GM18519 (cell line): ENCODE measurements around the gene FBXO5.

Source experiments
- ATAC-seq: cut with Tn5 transposase; IDR thresholded peaks from one replicate; pipeline ENCODE4 v1.9.1; 2021; ENCODE audit warnings: mild to moderate bottlenecking, moderate library complexity; ENCODE audit not compliant: unreplicated experiment, low FRiP score

FBXO5 gene

GRCh38 chr6:152952866-152953509 is 29.9 kb downstream of the FBXO5 start:
- no peak for ATAC-seq

- no peak for ATAC-seq
Measured at GRCh38 chr6:152952045-152952444, 30.8 kb downstream of the FBXO5 start.

DNA sequence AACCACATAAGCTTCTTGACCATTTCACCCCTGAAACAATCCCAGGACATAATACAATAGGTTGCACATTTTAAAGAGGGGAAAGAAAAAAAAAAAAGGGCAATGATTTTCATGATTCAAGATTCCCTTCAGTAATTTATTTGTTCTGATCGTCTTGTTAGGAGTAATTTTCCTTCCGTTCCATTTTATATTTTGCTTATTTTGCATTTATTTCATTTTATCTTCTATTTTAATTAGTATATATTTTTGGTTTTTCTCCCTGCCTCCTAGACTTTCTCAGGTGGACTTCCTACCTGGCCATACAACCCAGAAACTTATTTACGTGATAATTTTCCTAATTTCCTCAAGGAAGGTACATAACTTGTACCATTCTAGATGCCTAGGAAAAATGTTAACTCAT is 32.6 kb downstream of the FBXO5 start:
- no peak for ATAC-seq

GRCh38 chr6:152948150-152948768 is 34.6 kb downstream of the FBXO5 start:
- ATAC-seq: peak; percentile 79

GRCh38 chr6:152946995-152947394 is 35.8 kb downstream of the FBXO5 start:
- ATAC-seq: no peak

GRCh38 chr6:152946484-152946883 is 36.4 kb downstream of the FBXO5 start:
- ATAC-seq: no peak

GRCh38 chr6:152943260-152943897 is 39.5 kb downstream of the FBXO5 start:
- ATAC-seq: no peak

DNA sequence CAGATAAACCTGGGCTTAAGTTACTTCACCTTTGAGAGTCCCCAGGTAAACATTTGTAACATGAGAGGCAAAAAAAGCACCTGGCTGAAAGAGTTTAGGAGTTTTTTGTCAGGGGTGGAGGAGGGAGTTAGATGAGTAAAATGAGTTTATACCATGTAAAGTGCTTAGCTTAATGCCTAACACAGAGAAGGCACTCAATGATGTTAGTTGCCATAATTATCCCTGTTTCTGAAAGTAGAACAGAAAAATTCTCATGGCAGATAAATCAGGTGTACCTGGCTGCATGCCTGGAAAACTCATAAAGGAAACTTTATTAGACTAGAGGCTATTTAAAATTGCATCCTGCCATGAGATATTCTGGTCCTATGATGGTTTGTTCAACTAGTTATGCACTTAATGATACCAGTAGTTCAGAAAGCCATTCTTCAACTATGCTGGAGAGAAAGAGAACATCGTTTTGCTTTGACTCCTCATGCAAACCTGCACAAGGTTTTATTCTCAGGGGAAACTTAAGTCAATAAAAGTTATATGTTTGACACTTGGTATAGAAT is 40.4 kb downstream of the FBXO5 start:
- no peak for ATAC-seq

GRCh38 chr6:152941746-152942145 is 41.1 kb downstream of the FBXO5 start:
- ATAC-seq: no peak

GRCh38 chr6:152932865-152933264 is 50.0 kb downstream of the FBXO5 start:
- no peak for ATAC-seq

- no peak for ATAC-seq
Measured at GRCh38 chr6:152922706-152923105, 60.1 kb downstream of the FBXO5 start.
